SK-N-SH (cell line): ENCODE data around the gene NDUFS8. TPM values are rescaled to one million over a fixed set of nuclear protein-coding genes. Genes with fewer than 3 reads are reported as not detected.

Source experiments
- CTCF ChIA-PET: fragments of 300-600, 350-600 bp; formaldehyde crosslinking; extraction: SDS; loops from one replicate; lab custom pipeline; 2021; lab: Yijun Ruan, JAX
- POLR2A ChIA-PET: fragments of 350-600 bp; sonication (Branson Sonifier 250); formaldehyde crosslinking; extraction: SDS; loops from one replicate; lab custom pipeline; 2020; ENCODE audit warnings: antibody characterized with exemption, inconsistent platforms; lab: Yijun Ruan, JAX
- DNase-seq: peaks from one replicate; pipeline ENCODE4 v3.0.0; 2012
- H2AFZ ChIP-seq: fragments of 200-600 bp; sonication (generic); 2 replicates; pipeline ENCODE4 v1.8.1; 2016; ENCODE audit warnings: antibody characterized with exemption, mild to moderate bottlenecking, low read depth
- H3F3A ChIP-seq: fragments of 200-600 bp; sonication (generic); replicated peaks from 2 replicates; pipeline ENCODE3; 2016; ENCODE audit warnings: antibody characterized with exemption, mild to moderate bottlenecking; ENCODE audit not compliant: insufficient read depth
- H3K27ac ChIP-seq, 2 experiments: fragments of 200-500 bp in 1 of 2; fragments of 200-600 bp in 1 of 2; sonication (Bioruptor generic) in 1 of 2; sonication (generic), shearing (Covaris generic) in 1 of 2; 2 replicates each; pipeline versions ENCODE4 v1.5.1 to v1.6.1; 2014 to 2016; ENCODE audit warnings: low read depth in 2 of 2, inconsistent platforms in 1 of 2, low read length in 1 of 2, mild to moderate bottlenecking in 1 of 2, mixed read lengths in 1 of 2
- H3K27me3 ChIP-seq: fragments of 200-600 bp; sonication (generic), shearing (Covaris generic); 2 replicates; pipeline ENCODE4 v1.6.1; 2016; ENCODE audit warnings: mixed run types; ENCODE audit not compliant: insufficient read depth
- H3K36me3 ChIP-seq, 2 experiments: fragments of 200-500 bp in 1 of 2; fragments of 200-600 bp in 1 of 2; sonication (Bioruptor generic) in 1 of 2; sonication (generic) in 1 of 2; replicated peaks in 1 of 2; 2 replicates each; pipeline versions ENCODE3 to v1.5.1; 2014 to 2016; ENCODE audit warnings: low read length in 1 of 2, mild to moderate bottlenecking in 1 of 2; ENCODE audit not compliant: insufficient read depth in 2 of 2, control insufficient read depth in 1 of 2
- H3K4me1 ChIP-seq, 2 experiments: fragments of 200-500 bp in 1 of 2; fragments of 200-600 bp in 1 of 2; sonication (Bioruptor generic) in 1 of 2; sonication (generic), shearing (Covaris generic) in 1 of 2; 2 replicates each; pipeline versions ENCODE4 v1.5.1 to v1.6.1; 2014 to 2016; ENCODE audit warnings: low read depth in 1 of 2, low read length in 1 of 2, mixed run types in 1 of 2; ENCODE audit not compliant: insufficient read depth in 2 of 2, control insufficient read depth in 1 of 2
- H3K4me2 ChIP-seq: fragments of 200-600 bp; sonication (generic), shearing (Covaris generic); 2 replicates; pipeline ENCODE4 v1.6.1; 2017; ENCODE audit warnings: mixed run types
- H3K4me3 ChIP-seq, 2 experiments: fragments of 200-500 bp in 1 of 2; fragments of 200-600 bp in 1 of 2; sonication (Bioruptor generic) in 1 of 2; sonication (generic), shearing (Covaris generic) in 1 of 2; 2 replicates each; pipeline versions ENCODE4 v1.5.1 to v1.8.1; 2014 to 2016; ENCODE audit warnings: low read depth in 2 of 2, inconsistent platforms in 1 of 2, low read length in 1 of 2, mild to moderate bottlenecking in 1 of 2, mixed read lengths in 1 of 2, moderate library complexity in 1 of 2
- H3K79me2 ChIP-seq: fragments of 200-600 bp; sonication (generic); 2 replicates; pipeline ENCODE4 v1.8.1; 2017; ENCODE audit warnings: mild to moderate bottlenecking; ENCODE audit not compliant: insufficient read depth
- H3K9ac ChIP-seq: fragments of 200-600 bp; sonication (generic); 2 replicates; pipeline ENCODE4 v1.6.1; 2017; ENCODE audit warnings: mixed run types
- H3K9me2 ChIP-seq: fragments of 200-600 bp; sonication (generic); 2 replicates; pipeline ENCODE4 v1.6.1; 2017; ENCODE audit warnings: mixed run types
- H3K9me3 ChIP-seq: fragments of 200-600 bp; sonication (generic); 2 replicates; pipeline ENCODE4 v1.6.1; 2017; ENCODE audit warnings: mixed run types, mild to moderate bottlenecking, moderate library complexity
- H4K20me1 ChIP-seq: fragments of 200-600 bp; sonication (generic); 2 replicates; pipeline ENCODE4 v1.6.1; 2017; ENCODE audit warnings: mild to moderate bottlenecking, mixed run types; ENCODE audit not compliant: insufficient read depth
- CHD2 ChIP-seq: fragments of 150-350 bp; IDR thresholded peaks from 2 replicates; pipeline ENCODE4 v1.6.1; 2018; ENCODE audit warnings: low read length; ENCODE audit not compliant: partially characterized antibody
- CTCF ChIP-seq: fragments of 200-600 bp; sonication (generic); IDR thresholded peaks from 2 replicates; pipeline ENCODE4 v1.6.1; 2017; ENCODE audit warnings: antibody characterized with exemption, mild to moderate bottlenecking, moderate library complexity
- EZH2phosphoT487 ChIP-seq: fragments of 200-600 bp; sonication (generic); IDR thresholded peaks from 2 replicates; pipeline ENCODE4 v1.6.1; 2017; ENCODE audit warnings: low read depth, mixed run types, mild to moderate bottlenecking, antibody characterized with exemption, moderate library complexity, borderline replicate concordance
- GABPA ChIP-seq: IDR thresholded peaks from 2 replicates; pipeline ENCODE4 v1.4.0; 2012; ENCODE audit warnings: low read depth, mild to moderate bottlenecking
- GATA2 ChIP-seq: sonication (generic); formaldehyde crosslinking; IDR thresholded peaks from 2 replicates; pipeline ENCODE4 v1.5.0; 2020; ENCODE audit warnings: mild to moderate bottlenecking, missing genetic modification reagents
- IRF3 ChIP-seq: fragments of 150-350 bp; IDR thresholded peaks from 2 replicates; pipeline ENCODE4 v1.6.1; 2016; ENCODE audit warnings: mild to moderate bottlenecking, low read depth, low read length
- JUND ChIP-seq: IDR thresholded peaks from 2 replicates; pipeline ENCODE4 v1.4.0; 2012
- NFIC ChIP-seq: IDR thresholded peaks from 2 replicates; pipeline ENCODE4 v1.4.0; 2012; ENCODE audit warnings: borderline replicate concordance
- NRF1 ChIP-seq: IDR thresholded peaks from 2 replicates; pipeline ENCODE4 v1.6.1; 2012; ENCODE audit warnings: low read depth, mild to moderate bottlenecking, low read length
- PBX3 ChIP-seq: IDR thresholded peaks from 2 replicates; pipeline ENCODE4; 2012
- RCOR1 ChIP-seq: fragments of 150-350 bp; IDR thresholded peaks from 2 replicates; pipeline ENCODE4 v1.6.1; 2017; ENCODE audit warnings: antibody characterized with exemption, low read length
- RXRA ChIP-seq: IDR thresholded peaks from 2 replicates; pipeline ENCODE4 v1.4.0; 2012; ENCODE audit warnings: low read depth, mild to moderate bottlenecking, borderline replicate concordance
- SMC3 ChIP-seq: IDR thresholded peaks from 2 replicates; pipeline ENCODE4 v1.6.1; 2012; ENCODE audit warnings: low read depth, low read length, improper control_type of control experiment
- TAF1 ChIP-seq: IDR thresholded peaks from 2 replicates; pipeline ENCODE4 v1.6.1; 2012; ENCODE audit warnings: low read depth, mild to moderate bottlenecking, low read length, moderate library complexity, borderline replicate concordance
- TCF12 ChIP-seq: IDR thresholded peaks from 2 replicates; pipeline ENCODE4 v1.4.0; 2012
- USF2 ChIP-seq: fragments of 150-350 bp; IDR thresholded peaks from 2 replicates; pipeline ENCODE4 v1.6.1; 2017; ENCODE audit warnings: antibody characterized with exemption, low read length, low read depth, borderline replicate concordance
- YY1 ChIP-seq: IDR thresholded peaks from 2 replicates; pipeline ENCODE4 v1.4.0; 2012; ENCODE audit warnings: low read depth, mild to moderate bottlenecking
- WGBS: methylation state at CpG from one replicate; pipeline ENCODE4 v1.1.6; 2017; ENCODE audit warnings: low lambda C conversion rate; 5-methylcytosine and 5-hydroxymethylcytosine counted together
- polyA plus RNA-seq, 3 experiments: library from polyadenylated mRNA; depleted of rRNA; stranded (reverse); fragments of >200 nt; gene quantifications; 2 replicates each; pipeline ENCODE4 v1.2.3, GENCODE V29; 2012

NDUFS8 gene
- polyA plus RNA-seq, 1 of the 3 experiments (the other 2 are of a cell fraction), result 123 TPM

GRCh38 chr11:68037411-68038225, 7.1 kb downstream of the NDUFS8 start:
- no peak overlapping the region for H3K4me3 ChIP-seq
- H3K9me2 ChIP-seq, result no peaks in the 10 kb centered on the region
- CTCF ChIA-PET, result interaction anchor here (1.0 kb wide), 2 partner anchors 15 to 169 kb away, joined by 3 to 5 read pairs; no protein-coding TSS in a partner anchor
- H3K4me2 ChIP-seq, result no peak overlapping the region
- TF ChIP-seq USF2 (no peak), TAF1 (no peak), IRF3 (no peak), NFIC (no peak), RCOR1 (no peak), YY1 (no peak), EZH2phosphoT487 (no peak), RXRA (no peak), TCF12 (no peak)
- H3K36me3 ChIP-seq, result peaks cover 14 to 17% of the 10 kb centered on the region in 2 experiments
- H2AFZ ChIP-seq, result no peak overlapping the region
- peaks cover 1% of the 10 kb centered on the region; the same call in 1 of the 2 replicates for H3K79me2 ChIP-seq
- no peaks in the 10 kb centered on the region for H3K27me3 ChIP-seq
- H4K20me1 ChIP-seq, result no peaks in the 10 kb centered on the region
- peaks cover 12% of the 10 kb centered on the region for H3F3A ChIP-seq
- peak overlapping the region in 1 of 2 experiments; percentile 9; a peak in 1 of 4 replicates for H3K27ac ChIP-seq
- no peaks in the 10 kb centered on the region for H3K9me3 ChIP-seq
- WGBS, result 79% methylated on average over 13 of the region's 20 CpGs
- DNase-seq, result no peak
- H3K9ac ChIP-seq, result no peak overlapping the region
- peaks cover 12 to 20% of the 10 kb centered on the region in 2 experiments; a peak in 2 of 4 replicates for H3K4me1 ChIP-seq
- POLR2A ChIA-PET, result interaction anchor here (0.5 to 1.5 kb wide), 2 partner anchors 17 to 66 kb away, joined by 3 to 5 read pairs; no protein-coding TSS in a partner anchor

GRCh38 chr11:68038226-68038717, 7.8 kb downstream of the NDUFS8 start:
- WGBS, result no CpG with 5 or more reads among the region's 13 CpGs
- peaks cover 14 to 16% of the 10 kb centered on the region in 2 experiments for H3K36me3 ChIP-seq
- no peak overlapping the region for H2AFZ ChIP-seq
- peaks cover 12 to 20% of the 10 kb centered on the region in 2 experiments; a peak in 2 of 4 replicates for H3K4me1 ChIP-seq
- peak; percentile 66 for DNase-seq
- peaks cover 12% of the 10 kb centered on the region for H3F3A ChIP-seq
- H3K9me2 ChIP-seq, result no peaks in the 10 kb centered on the region
- H3K27me3 ChIP-seq, result no peaks in the 10 kb centered on the region
- ChIA-PET CTCF (no interaction called here), POLR2A (interaction anchor here (1.0 kb wide), 1 partner anchor 9 kb away, joined by 3 read pairs; no protein-coding TSS in a partner anchor)
- no peak for TF ChIP-seq NFIC
- TF ChIP-seq SMC3, result no peak
- TF ChIP-seq USF2, result no peak
- TF ChIP-seq CTCF, result no peak
- no peak for TF ChIP-seq YY1
- no peak for TF ChIP-seq JUND
- TF ChIP-seq GATA2 (CRISPR knock-in tag), result no peak
- TF ChIP-seq CHD2, result no peak
- TF ChIP-seq NRF1, result no peak
- TF ChIP-seq PBX3, result no peak
- TF ChIP-seq GABPA, result no peak
- H4K20me1 ChIP-seq, result no peaks in the 10 kb centered on the region
- H3K9ac ChIP-seq, result no peak overlapping the region
- H3K79me2 ChIP-seq, result no peaks in the 10 kb centered on the region
- H3K27ac ChIP-seq, result peak overlapping the region; percentile 9 to 19; a peak in 1 of 4 replicates
- no peak overlapping the region for H3K4me2 ChIP-seq
- H3K9me3 ChIP-seq, result no peaks in the 10 kb centered on the region
- no peak overlapping the region for H3K4me3 ChIP-seq
